ENCODE measurements around the gene KCNIP4.

DNA sequence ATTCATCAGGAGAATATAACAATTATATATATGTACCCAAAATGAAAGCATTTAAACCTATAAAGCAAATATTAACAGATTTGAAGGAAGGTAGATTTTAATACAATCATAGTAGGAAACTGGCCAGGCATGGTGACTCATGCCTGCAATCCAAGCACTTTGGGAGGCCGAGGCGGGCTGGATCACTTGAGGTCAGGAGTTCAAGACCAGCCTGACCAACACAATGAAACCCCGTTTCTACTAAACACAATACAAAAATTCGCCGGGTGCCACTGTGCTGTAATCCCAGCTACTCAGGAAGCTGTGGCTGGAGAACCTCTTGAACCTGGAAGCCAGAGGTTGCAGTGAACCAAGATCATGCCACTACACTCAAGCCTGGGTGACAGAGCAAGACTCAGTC, 118.3 kb downstream of the KCNIP4 start:
- TF ChIP-seq CTCF (IDR thresholded peaks at IDR 0.05) (no peak), POLR2A (IDR thresholded peaks at IDR 0.05) (no peak)

Data from tibial nerve (tissue), 3 donors.